NCI-H2107 treated with DMSO at 0.1 percent for 48 hours (cell line): ENCODE measurements around the gene SMIM29.
"Not testable (repeated sequence)": the region's sequence is repeated elsewhere in the genome, so short reads cannot be mapped to it uniquely, and the experiment has no call there.

Experiments used
- DNase-seq: peaks from one replicate; lab custom pipeline; 2025; ENCODE audit not compliant: unreplicated experiment; lab: John Stamatoyannopoulos, UW

SMIM29 gene

DNA sequence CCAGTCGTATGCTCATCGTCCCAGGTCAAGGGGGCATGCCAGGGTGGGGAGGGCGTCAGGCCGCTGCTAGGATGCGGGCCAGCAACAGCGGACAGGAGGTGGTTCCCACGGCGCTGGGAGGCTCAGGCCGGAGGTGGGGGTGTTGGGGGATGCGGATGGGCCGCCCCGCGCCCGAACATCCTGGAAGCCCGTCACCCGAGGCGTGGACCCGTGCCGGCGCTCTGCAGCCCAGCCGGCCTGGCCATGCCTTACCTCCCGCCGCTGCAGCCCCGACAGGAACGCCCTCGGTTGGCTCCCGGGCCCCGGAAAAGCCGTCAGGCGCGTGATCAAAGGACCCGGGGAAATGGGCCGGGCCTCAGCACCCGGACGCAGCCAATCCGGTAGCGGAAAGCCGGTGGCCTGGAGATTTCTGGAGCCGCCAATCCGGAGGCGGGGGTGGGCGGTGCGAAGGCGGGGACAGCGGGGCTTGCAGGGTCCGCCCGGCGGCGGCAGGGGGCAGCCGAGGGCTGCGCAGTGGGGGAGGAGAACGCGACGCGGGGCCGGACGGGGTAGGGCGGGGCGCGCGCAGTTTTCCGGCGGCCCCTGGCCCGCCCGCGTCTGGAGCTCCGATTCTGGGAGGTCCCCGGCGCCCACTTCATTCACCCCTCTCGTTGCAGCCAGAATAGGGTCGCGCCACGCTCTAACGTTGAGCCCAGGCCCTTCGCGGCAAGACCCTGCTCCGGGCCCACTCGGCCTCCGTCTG lies at the start of gene SMIM29:
Gene SMIM29, minus strand, starts transcription at position 280 of the 742 bp plus-strand sequence. CDS start 1,215 bp downstream, outside the sequence.
- DNase-seq: peak; percentile 74

DNA sequence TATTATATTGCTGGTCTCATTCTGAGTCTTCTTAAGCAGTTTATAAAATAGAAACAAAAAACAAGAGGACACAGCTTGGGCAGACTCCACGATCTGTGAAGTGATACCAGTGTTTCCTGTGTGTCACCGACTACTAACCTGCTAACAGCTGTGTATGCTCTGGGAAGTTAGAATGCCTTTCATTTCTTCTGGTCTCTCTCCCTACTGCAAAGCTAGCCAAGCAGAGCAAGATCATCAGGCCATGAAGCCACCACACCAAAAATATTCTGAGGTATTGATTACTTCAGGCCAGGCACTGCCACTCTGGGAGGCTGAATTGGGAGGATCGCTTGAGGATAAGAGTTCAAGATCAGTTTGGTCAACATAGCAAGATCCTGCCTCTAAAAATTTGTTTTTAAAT lies 46.9 kb upstream of the SMIM29 start:
- no peak for DNase-seq

DNA sequence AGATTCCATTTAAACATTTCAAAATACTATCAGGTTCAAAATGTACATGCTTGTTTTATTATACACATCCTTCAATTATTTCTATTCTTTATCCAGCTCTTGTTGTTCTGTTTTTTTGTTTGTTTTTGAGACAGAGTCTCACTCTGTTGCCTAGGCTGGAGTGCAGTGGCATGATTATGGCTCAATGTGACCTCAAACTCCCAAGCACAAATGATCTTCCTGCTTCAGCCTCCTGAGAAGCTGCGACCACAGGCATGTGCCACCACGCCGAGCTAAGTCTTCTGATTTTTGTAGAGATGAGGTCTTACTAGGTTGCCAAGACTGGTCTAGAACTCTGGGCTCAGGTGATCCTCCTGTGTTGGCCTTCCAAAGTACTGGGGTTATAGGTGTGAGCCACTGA lies 44.1 kb upstream of the SMIM29 start:
- DNase-seq: no peak

- no peak for DNase-seq
Observed at GRCh38 chr6:34289137-34289536, 40.3 kb upstream of the SMIM29 start.

DNA sequence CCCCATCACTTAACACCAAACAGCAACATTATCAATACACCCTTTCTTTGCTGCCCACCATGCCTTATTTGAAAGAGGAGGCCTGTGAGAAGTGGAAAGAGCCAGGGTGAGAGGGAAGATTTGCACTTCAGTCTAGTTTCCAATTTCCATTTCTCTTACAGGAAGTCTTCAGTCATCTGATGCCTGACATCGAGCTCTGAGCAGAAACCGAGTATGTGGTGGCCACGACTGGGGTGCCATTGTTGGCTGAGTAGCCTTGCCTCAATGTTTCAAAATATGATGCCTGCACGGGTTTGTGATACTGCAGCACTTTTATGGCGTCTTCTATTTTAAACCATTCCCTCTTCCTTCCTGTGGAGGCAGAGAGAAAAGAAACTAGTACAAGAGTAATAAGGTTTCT lies 39.8 kb upstream of the SMIM29 start:
- no peak for DNase-seq

- DNase-seq: no peak
Observed at GRCh38 chr6:34285448-34286164, 36.8 kb upstream of the SMIM29 start.

DNA sequence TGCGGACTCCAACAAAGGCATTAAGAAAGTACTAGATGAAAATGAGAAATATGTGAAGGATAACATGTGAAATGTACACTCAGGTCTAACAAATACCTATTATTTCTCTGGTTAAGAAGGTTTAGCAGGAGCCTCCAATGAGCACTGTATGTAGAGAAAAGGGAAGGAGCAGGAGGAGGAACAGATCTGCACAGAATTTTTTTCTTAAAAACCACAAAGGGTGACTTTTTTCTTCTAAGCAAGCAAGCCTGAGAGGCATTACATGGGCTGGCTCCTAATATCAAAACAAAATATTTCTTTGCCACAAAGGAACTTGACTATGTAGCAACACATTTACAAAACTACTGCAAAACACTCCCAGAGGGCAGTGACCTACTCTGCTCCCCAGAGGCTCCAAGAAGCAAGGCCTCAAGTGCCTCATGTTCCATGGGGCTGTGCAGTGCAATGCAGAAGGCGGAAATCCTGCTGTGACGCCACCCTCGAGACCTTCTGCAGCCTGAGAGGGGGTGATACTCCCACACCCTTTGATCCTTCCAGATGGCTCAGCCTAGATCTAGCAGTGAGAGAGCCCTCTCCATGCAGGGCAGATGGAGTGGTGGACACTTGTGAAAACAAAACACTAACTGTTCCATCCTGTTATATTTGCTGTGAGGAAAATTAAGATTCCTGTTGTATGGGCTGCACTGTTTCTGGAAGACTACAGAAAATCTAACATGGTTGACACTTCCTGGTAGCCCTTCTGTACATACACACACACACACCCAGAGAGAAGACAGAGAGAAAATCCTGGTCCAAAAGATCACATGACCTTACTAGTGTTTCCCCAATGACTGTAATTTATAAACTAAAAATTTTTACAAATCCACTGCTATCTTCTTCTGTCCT lies 36.0 kb upstream of the SMIM29 start:
- no peak for DNase-seq

- no peak for DNase-seq
Observed at GRCh38 chr6:34281702-34282334, 33.0 kb upstream of the SMIM29 start.

- no peak for DNase-seq
Observed at GRCh38 chr6:34280216-34280615, 31.4 kb upstream of the SMIM29 start.

DNA sequence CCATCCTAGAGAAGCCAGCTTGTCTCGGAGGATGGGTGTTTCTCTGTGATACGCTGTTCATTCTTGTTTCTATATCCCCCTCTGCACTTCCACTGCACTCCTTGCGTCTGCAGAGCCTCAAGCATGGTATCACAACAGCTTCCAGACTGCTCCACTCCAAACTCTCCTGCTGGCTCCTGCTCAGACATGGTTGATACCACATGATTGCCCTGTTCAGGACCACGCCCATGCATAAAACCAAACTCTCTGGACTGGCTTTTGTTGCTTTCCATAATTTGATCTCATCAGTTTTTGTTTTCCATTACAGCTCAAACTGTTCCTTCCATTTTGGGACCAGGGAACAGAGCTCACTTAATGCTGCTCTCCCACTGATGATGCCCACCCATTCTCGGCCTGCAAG lies 30.0 kb upstream of the SMIM29 start:
- DNase-seq: no peak

- DNase-seq: no peak
Observed at GRCh38 chr6:34277763-34278112, 28.9 kb upstream of the SMIM29 start.

GRCh38 chr6:34276881-34277762 lies 28.3 kb upstream of the SMIM29 start:
- no peak for DNase-seq

- DNase-seq: no peak
Observed at GRCh38 chr6:34276191-34276590, 27.4 kb upstream of the SMIM29 start.

- no peak for DNase-seq
Observed at GRCh38 chr6:34275128-34275804, 26.5 kb upstream of the SMIM29 start.

GRCh38 chr6:34274129-34274528 lies 25.3 kb upstream of the SMIM29 start:
- no peak for DNase-seq

DNA sequence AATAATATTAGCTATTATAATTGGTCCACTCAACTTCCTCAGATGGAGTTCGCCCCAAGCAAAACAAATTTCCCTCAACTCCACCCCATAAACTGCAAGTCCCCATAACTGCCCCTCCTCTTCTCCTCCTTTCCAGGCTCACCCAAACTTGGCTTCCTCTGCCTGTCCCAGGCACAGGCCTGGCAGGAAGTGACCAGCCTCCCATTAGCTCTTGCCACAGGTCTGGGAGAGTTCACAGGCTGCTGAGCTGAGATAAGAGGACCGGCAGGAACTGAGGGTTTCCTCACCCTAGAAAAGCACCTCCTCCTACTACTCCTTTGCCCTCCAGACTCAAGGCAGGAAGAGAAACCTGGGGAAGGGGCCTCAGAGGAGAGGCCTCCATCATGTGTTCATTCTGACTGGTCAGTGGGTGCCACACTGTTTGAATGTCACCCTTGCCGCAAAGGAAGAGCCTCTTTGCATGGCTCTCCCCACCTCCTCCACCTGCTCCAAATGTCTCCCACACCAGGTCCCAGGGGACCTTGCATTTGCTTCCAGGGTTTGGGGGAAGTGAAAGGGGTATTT lies 24.5 kb upstream of the SMIM29 start:
- DNase-seq: no peak

DNA sequence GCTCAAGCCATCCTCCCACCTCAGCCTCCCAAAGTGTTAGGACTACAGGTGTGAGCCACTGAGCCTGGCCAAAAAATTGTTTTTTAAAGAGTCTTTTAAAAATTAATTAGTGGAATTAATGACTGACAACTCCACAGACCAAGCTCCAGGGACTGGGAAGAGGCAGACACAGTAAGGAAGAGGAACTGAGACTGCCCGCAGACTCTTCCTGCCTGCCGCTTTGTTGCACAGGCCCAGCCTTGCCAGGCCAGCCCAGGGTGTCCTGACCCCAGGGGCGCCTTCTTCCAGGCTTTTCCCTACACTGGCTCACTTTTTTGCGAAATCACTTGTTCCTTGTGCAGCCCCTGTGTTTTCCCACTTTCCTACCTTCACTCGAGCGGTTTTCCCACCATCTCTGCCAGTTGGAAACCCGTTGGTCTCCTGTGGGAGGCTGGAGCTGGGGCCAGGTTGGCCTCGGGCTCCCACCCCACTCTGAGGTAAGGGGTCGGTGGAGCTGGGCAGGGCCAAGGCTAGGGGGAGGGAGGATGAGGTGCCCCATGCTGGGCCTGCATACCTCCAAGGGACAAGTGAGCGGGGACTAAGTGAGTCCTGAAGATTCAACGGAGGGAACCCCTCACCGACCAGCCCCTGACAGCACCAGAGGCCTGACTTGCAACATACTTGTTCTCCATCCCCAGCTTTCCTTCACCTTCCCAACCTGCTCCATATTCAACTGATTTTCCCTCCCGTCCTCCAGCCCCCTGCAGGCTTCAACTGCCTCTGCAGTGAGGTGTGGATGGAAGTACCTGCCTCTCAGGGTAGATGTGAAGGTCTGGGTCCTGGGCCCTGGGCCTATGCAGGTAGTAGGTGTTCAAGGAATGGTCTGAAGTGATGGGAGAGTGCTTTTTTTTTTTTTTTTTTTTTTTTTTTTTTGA lies 23.5 kb upstream of the SMIM29 start:
- DNase-seq: no peak

- not testable (repeated sequence) for DNase-seq
Observed at GRCh38 chr6:34269658-34270341, 21.0 kb upstream of the SMIM29 start.
